ENCODE data around the gene ZNF341. TPM values are rescaled to one million over a fixed set of nuclear protein-coding genes. Genes with fewer than 3 reads are reported as not detected.
A peak's percentile ranks its signal among the peaks of the same experiment; 100 is the strongest.
"Not testable (repeated sequence)": the region's sequence is repeated elsewhere in the genome, so short reads cannot be mapped to it uniquely, and the experiment has no call there.

The ZNF341 gene
- total RNA-seq, 2 experiments from 2014 or later, result 2.1 to 2.7 TPM

DNA sequence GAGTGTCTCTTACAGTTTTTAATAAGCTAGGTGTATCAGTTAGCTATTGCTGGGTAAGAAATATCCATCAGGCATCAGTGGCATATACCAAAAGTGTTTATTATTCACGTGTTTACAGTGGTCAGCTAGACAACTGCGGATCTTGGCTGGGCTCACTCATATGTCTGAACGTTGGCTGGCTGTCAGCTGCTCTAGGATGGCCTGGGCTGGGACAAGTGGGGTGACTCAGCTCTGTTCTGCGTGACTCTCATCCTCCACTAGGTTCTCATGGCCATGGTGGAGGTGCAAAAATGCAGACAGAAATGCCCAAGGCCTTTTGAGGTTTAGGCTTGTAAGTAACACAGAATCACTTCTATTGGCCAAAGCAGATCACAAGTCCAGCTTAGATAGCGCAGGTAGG lies 22.0 kb downstream of the ZNF341 start:
- TF ChIP-seq, protein P1, sequence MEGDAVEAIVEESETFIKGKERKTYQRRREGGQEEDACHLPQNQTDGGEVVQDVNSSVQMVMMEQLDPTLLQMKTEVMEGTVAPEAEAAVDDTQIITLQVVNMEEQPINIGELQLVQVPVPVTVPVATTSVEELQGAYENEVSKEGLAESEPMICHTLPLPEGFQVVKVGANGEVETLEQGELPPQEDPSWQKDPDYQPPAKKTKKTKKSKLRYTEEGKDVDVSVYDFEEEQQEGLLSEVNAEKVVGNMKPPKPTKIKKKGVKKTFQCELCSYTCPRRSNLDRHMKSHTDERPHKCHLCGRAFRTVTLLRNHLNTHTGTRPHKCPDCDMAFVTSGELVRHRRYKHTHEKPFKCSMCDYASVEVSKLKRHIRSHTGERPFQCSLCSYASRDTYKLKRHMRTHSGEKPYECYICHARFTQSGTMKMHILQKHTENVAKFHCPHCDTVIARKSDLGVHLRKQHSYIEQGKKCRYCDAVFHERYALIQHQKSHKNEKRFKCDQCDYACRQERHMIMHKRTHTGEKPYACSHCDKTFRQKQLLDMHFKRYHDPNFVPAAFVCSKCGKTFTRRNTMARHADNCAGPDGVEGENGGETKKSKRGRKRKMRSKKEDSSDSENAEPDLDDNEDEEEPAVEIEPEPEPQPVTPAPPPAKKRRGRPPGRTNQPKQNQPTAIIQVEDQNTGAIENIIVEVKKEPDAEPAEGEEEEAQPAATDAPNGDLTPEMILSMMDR (IDR thresholded peaks at IDR 0.05), result no peak
- intact Hi-C loops (cut with DNase I, micrococcal nuclease), result no loop called here
- DNase-seq (no peak), ATAC-seq (ENCODE audit: poor library complexity) (no peak)
- Mint-ChIP-seq H3K9me3 (peaks cover 2% of the 10 kb centered on the region), H3K27me3 (no peaks in the 10 kb centered on the region), H3K4me1 (ENCODE audit: low read depth) (peaks cover 5% of the 10 kb centered on the region), H3K36me3 (ENCODE audit: low read depth) (peaks cover 69% of the 10 kb centered on the region), H3K4me3 (no peak overlapping the region), H3K27ac (no peak overlapping the region)
- H3K9me3 ChIP-seq (ENCODE audit: control insufficient read depth in 1 of 2, insufficient read depth in 1 of 2, low read length in 2 of 2), result peaks cover 6 to 7% of the 10 kb centered on the region in 2 experiments
- ChIA-PET CTCF (no interaction called here), POLR2A (no interaction called here)
- no peaks in the 10 kb centered on the region for H3K27me3 ChIP-seq (ENCODE audit: control insufficient read depth in 1 of 2, insufficient read depth in 2 of 2, low read length in 2 of 2)
- no peak overlapping the region for H3K4me3 ChIP-seq (ENCODE audit: low read length)
- no peak overlapping the region for H3K27ac ChIP-seq (ENCODE audit: low read depth in 1 of 2, low read length in 2 of 2)
- H3K4me1 ChIP-seq (ENCODE audit: insufficient read depth, low read length), result no peaks in the 10 kb centered on the region
- H3K36me3 ChIP-seq (ENCODE audit: insufficient read depth, low read length), result peaks cover 30% of the 10 kb centered on the region

DNA sequence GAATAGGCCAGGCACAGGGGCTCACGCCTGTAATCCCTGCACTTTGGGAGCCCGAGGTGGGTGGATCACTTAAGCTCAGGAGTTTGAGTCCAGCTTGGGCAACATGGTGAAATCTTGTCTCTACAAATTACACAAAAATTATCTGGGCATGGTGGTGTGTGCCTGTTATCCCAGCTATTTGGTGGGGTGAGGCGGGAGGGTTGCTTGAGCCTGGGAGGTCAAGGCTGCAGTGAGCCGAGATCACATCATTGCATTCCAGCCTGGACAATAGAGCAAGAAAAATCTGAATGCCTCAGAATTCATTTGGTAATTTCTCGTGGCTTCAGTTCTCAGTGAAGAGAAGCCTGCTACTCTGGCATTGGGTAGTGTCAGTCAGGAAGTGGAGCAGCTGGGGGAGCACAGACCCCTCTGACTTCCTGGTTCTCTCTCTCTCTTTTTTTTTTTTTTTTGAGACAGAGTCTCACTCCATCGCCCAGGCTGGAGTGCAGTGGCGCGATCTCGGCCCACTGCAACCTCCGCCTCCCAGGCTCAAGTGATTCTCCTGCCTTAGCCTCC lies 24.2 kb downstream of the ZNF341 start:
- H3K4me1 Mint-ChIP-seq (ENCODE audit: low read depth); H3K4me1 ChIP-seq (ENCODE audit: insufficient read depth, low read length); intact Hi-C loops (cut with DNase I, micrococcal nuclease); H3K27ac ChIP-seq (ENCODE audit: low read depth in 1 of 2, low read length in 2 of 2); H3K27me3 ChIP-seq (ENCODE audit: control insufficient read depth in 1 of 2, insufficient read depth in 2 of 2, low read length in 2 of 2); H3K4me3 Mint-ChIP-seq; H3K9me3 ChIP-seq (ENCODE audit: control insufficient read depth in 1 of 2, insufficient read depth in 1 of 2, low read length in 2 of 2); H3K9me3 Mint-ChIP-seq; H3K27me3 Mint-ChIP-seq; H3K4me3 ChIP-seq (ENCODE audit: low read length): not testable (repeated sequence)
- ChIA-PET CTCF (interaction anchor here (0.6 kb wide), 1 partner anchor 275 kb away, joined by 3 read pairs; no protein-coding TSS in a partner anchor), POLR2A (interaction anchor here (1.5 kb wide), 1 partner anchor 23 kb away, joined by 4 read pairs; no protein-coding TSS in a partner anchor)
- peak in 2 of 14 experiments; percentile 16 to 20 for DNase-seq
- ATAC-seq (ENCODE audit: poor library complexity), result peak; percentile 82
- peaks cover 24% of the 10 kb centered on the region for H3K36me3 ChIP-seq (ENCODE audit: insufficient read depth, low read length)
- Mint-ChIP-seq H3K27ac (peak overlapping the region; percentile 36), H3K36me3 (ENCODE audit: low read depth) (peaks cover 63% of the 10 kb centered on the region)

DNA sequence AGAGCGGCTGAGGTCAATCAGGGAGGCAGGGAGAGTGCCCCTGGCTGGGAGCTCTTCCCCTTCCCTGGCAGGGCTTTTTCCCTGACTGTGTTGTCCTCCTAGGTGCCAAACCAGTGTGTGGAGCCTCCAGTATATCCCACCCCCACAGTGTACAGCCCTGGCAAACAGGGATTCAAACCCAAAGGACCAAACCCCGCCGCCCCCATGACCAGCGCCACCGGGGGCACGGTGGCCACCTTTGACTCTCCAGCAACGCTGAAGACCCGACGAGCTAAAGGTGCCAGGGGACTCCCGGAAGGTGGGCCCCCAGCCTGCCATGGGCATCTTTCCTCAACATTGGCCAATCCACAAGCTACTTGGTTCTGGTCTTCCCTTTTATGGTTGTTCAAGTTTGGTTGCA lies 25.2 kb downstream of the ZNF341 start:
- Mint-ChIP-seq H3K27me3 (no peaks in the 10 kb centered on the region), H3K36me3 (ENCODE audit: low read depth) (peaks cover 57% of the 10 kb centered on the region), H3K9me3 (peaks cover 2% of the 10 kb centered on the region), H3K27ac (no peak overlapping the region), H3K4me1 (ENCODE audit: low read depth) (peaks cover 5% of the 10 kb centered on the region), H3K4me3 (no peak overlapping the region)
- ChIA-PET POLR2A (no interaction called here), CTCF (interaction anchor here (0.6 kb wide), 1 partner anchor 174 kb away, joined by 3 read pairs; no protein-coding TSS in a partner anchor)
- TF ChIP-seq, protein P1 (IDR thresholded peaks at IDR 0.05), result no peak
- ATAC-seq (ENCODE audit: poor library complexity) (no peak), DNase-seq (no peak)
- intact Hi-C loops (cut with DNase I, micrococcal nuclease), result no loop called here
- Histone ChIP-seq H3K9me3 (ENCODE audit: control insufficient read depth in 1 of 2, insufficient read depth in 1 of 2, low read length in 2 of 2) (peaks cover 6 to 7% of the 10 kb centered on the region in 2 experiments), H3K27ac (ENCODE audit: low read depth in 1 of 2, low read length in 2 of 2) (no peak overlapping the region), H3K27me3 (ENCODE audit: control insufficient read depth in 1 of 2, insufficient read depth in 2 of 2, low read length in 2 of 2) (no peaks in the 10 kb centered on the region), H3K4me1 (ENCODE audit: insufficient read depth, low read length) (no peaks in the 10 kb centered on the region), H3K4me3 (ENCODE audit: low read length) (no peak overlapping the region), H3K36me3 (ENCODE audit: insufficient read depth, low read length) (peaks cover 17% of the 10 kb centered on the region)

DNA sequence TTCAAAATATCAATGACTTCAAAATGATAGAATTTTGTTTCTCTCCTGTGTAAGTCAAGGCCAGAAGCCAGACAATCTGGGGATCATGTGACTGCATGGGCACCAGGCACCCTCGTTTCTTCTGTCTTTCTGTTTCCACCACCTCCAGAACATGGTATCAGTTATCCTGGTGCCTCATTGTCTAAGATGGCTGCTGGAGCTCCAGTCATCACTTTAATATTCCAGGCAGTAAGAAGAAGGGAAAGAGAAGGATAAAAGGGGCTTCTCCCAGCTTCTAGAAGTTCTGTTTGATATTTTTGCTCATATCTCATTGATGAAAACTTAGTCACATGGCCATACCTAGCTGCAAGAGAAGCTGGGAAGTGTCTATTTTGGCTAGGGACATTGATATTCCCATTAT lies 25.7 kb downstream of the ZNF341 start:
- H3K4me1 Mint-ChIP-seq (ENCODE audit: low read depth), result peaks cover 5% of the 10 kb centered on the region
- ATAC-seq (ENCODE audit: poor library complexity) (no peak), DNase-seq (no peak)
- H3K27me3 Mint-ChIP-seq, result no peaks in the 10 kb centered on the region
- Histone ChIP-seq H3K36me3 (ENCODE audit: insufficient read depth, low read length) (peaks cover 17% of the 10 kb centered on the region), H3K4me3 (ENCODE audit: low read length) (no peak overlapping the region), H3K9me3 (ENCODE audit: control insufficient read depth in 1 of 2, insufficient read depth in 1 of 2, low read length in 2 of 2) (peaks cover 6 to 7% of the 10 kb centered on the region in 2 experiments), H3K27me3 (ENCODE audit: control insufficient read depth in 1 of 2, insufficient read depth in 2 of 2, low read length in 2 of 2) (no peaks in the 10 kb centered on the region), H3K4me1 (ENCODE audit: insufficient read depth, low read length) (no peaks in the 10 kb centered on the region), H3K27ac (ENCODE audit: low read depth in 1 of 2, low read length in 2 of 2) (no peak overlapping the region)
- TF ChIP-seq, protein P1 (IDR thresholded peaks at IDR 0.05), result no peak
- intact Hi-C loops (cut with DNase I, micrococcal nuclease), result no loop called here
- CTCF ChIA-PET, result no interaction called here
- POLR2A ChIA-PET, result no interaction called here
- no peak overlapping the region for H3K4me3 Mint-ChIP-seq
- H3K9me3 Mint-ChIP-seq, result peaks cover 2% of the 10 kb centered on the region
- no peak overlapping the region for H3K27ac Mint-ChIP-seq
- H3K36me3 Mint-ChIP-seq (ENCODE audit: low read depth), result peaks cover 55% of the 10 kb centered on the region
